CD4-positive, alpha-beta T cell (primary cell): Measurements from ENCODE around the gene TP53. TPM values are rescaled to one million over a fixed set of nuclear protein-coding genes. Genes with fewer than 3 reads are reported as not detected.

Experiments used
- ATAC-seq: fragments of 200-7000 bp; cut with Tn5 transposase; one replicate; pipeline ENCODE4 v1.10.0; 2022; ENCODE audit warnings: mild to moderate bottlenecking; ENCODE audit not compliant: poor library complexity
- CTCF ChIA-PET: fragments of 350-600 bp; sonication (Branson Sonifier 250); formaldehyde crosslinking; loops from one replicate; lab custom pipeline; 2021; ENCODE audit warnings: antibody characterized with exemption, inconsistent platforms; lab: Charles Lee
- POLR2A ChIA-PET: fragments of 350-600 bp; sonication (Branson Sonifier 250); formaldehyde crosslinking; loops from one replicate; lab custom pipeline; 2021; ENCODE audit warnings: antibody characterized with exemption, inconsistent platforms; lab: Charles Lee
- DNase-seq, 14 experiments: peaks; one replicate each; pipeline ENCODE4 v3.0.0-alpha.2; 2013 to 2020; ENCODE audit warnings: mixed read lengths in 2 of 14
- H3K27ac ChIP-seq, 2 donors: one replicate each; pipeline versions ENCODE4 v1.5.1 to v1.7.0; 2013; ENCODE audit warnings: low read length in 2 of 2, low read depth in 1 of 2, mild to moderate bottlenecking in 1 of 2
- H3K27me3 ChIP-seq, 2 experiments: 1 replicate in 1 of 2; 2 replicates in 1 of 2; pipeline versions ENCODE4 v1.6.1 to v1.7.0; 2013; ENCODE audit warnings: low read length in 2 of 2, control low read depth in 1 of 2, mild to moderate bottlenecking in 1 of 2, moderate library complexity in 1 of 2; ENCODE audit not compliant: insufficient read depth in 2 of 2, control insufficient read depth in 1 of 2
- H3K36me3 ChIP-seq: one replicate; pipeline ENCODE4 v1.6.1; 2013; ENCODE audit warnings: low read length, control low read depth; ENCODE audit not compliant: insufficient read depth
- H3K4me1 ChIP-seq: one replicate; pipeline ENCODE4 v1.6.1; 2013; ENCODE audit warnings: low read length, control low read depth; ENCODE audit not compliant: insufficient read depth
- H3K4me3 ChIP-seq: one replicate; pipeline ENCODE4 v1.5.1; 2013; ENCODE audit warnings: mild to moderate bottlenecking, low read length, moderate library complexity
- H3K9me3 ChIP-seq, 2 experiments: 1 replicate in 1 of 2; 2 replicates in 1 of 2; pipeline versions ENCODE4 v1.6.1 to v1.7.0; 2013; ENCODE audit warnings: low read length in 2 of 2, mild to moderate bottlenecking in 2 of 2, control low read depth in 1 of 2, moderate library complexity in 1 of 2; ENCODE audit not compliant: control insufficient read depth in 1 of 2, insufficient read depth in 1 of 2
- H3K27ac Mint-ChIP-seq: one replicate; pipeline ENCODE4 v1.8.0; 2020; ENCODE audit warnings: mixed read lengths
- H3K27me3 Mint-ChIP-seq: one replicate; pipeline ENCODE4 v1.8.0; 2021; ENCODE audit warnings: mixed read lengths
- H3K36me3 Mint-ChIP-seq: one replicate; pipeline ENCODE4 v1.8.0; 2021; ENCODE audit warnings: low read depth, mixed read lengths
- H3K4me1 Mint-ChIP-seq: one replicate; pipeline ENCODE4 v1.8.0; 2021; ENCODE audit warnings: low read depth, mixed read lengths
- H3K4me3 Mint-ChIP-seq: one replicate; pipeline ENCODE4 v1.8.0; 2020; ENCODE audit warnings: mild to moderate bottlenecking, mixed read lengths
- H3K9me3 Mint-ChIP-seq: one replicate; pipeline ENCODE4 v1.8.0; 2020; ENCODE audit warnings: mixed read lengths
- intact Hi-C, 2 experiments: fragments of 100-400 bp; cut with DNase I in 1 of 2; cut with micrococcal nuclease in 1 of 2; formaldehyde crosslinking; loops; one replicate each; pipeline versions ENCODE4 v1.15.1 to v1.9.0; 2023 to 2025; cut with DNase I, micrococcal nuclease
- total RNA-seq, 174 experiments: library from RNA in 2 of 174; stranded (reverse) in 2 of 174; gene quantifications; one replicate each; pipeline ENCODE4 v1.2.3 and lab custom pipeline; 2021 to 2026
- TF ChIP-seq, protein P1 (sequence below): fragments of 200-600 bp; IDR thresholded peaks from one replicate; pipeline ENCODE4 v1.8.0; 2022; ENCODE audit warnings: antibody characterized with exemption, mild to moderate bottlenecking

TP53 gene
- total RNA-seq, 2 experiments from 2014 or later = 25.8 to 26.0 TPM

- intact Hi-C loops = no loop called here
- H3K9me3 ChIP-seq = peaks cover 12 to 13% of the 10 kb centered on the region in 2 experiments
- peaks cover 10% of the 10 kb centered on the region for H3K4me1 Mint-ChIP-seq
- H3K9me3 Mint-ChIP-seq = no peaks in the 10 kb centered on the region
- H3K4me3 Mint-ChIP-seq = no peak overlapping the region
- H3K27ac Mint-ChIP-seq = no peak overlapping the region
- peaks cover 2% of the 10 kb centered on the region for H3K4me1 ChIP-seq
- no peak for ATAC-seq
- DNase-seq = no peak
- H3K36me3 ChIP-seq = peaks cover 61% of the 10 kb centered on the region
- CTCF ChIA-PET = no interaction called here
- no peaks in the 10 kb centered on the region for H3K27me3 Mint-ChIP-seq
- POLR2A ChIA-PET = interaction anchor here (0.7 to 6.5 kb wide), 2 partner anchors 12 to 91 kb away, joined by 3 to 47 read pairs; partner anchors contain the start of genes TP53 and WRAP53
- no peak overlapping the region for H3K27ac ChIP-seq
- TF ChIP-seq, protein P1, sequence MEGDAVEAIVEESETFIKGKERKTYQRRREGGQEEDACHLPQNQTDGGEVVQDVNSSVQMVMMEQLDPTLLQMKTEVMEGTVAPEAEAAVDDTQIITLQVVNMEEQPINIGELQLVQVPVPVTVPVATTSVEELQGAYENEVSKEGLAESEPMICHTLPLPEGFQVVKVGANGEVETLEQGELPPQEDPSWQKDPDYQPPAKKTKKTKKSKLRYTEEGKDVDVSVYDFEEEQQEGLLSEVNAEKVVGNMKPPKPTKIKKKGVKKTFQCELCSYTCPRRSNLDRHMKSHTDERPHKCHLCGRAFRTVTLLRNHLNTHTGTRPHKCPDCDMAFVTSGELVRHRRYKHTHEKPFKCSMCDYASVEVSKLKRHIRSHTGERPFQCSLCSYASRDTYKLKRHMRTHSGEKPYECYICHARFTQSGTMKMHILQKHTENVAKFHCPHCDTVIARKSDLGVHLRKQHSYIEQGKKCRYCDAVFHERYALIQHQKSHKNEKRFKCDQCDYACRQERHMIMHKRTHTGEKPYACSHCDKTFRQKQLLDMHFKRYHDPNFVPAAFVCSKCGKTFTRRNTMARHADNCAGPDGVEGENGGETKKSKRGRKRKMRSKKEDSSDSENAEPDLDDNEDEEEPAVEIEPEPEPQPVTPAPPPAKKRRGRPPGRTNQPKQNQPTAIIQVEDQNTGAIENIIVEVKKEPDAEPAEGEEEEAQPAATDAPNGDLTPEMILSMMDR = no peak
- peaks cover 68% of the 10 kb centered on the region for H3K36me3 Mint-ChIP-seq
- no peaks in the 10 kb centered on the region for H3K27me3 ChIP-seq
- H3K4me3 ChIP-seq = no peak overlapping the region
Observed at GRCh38 chr17:7674934-7675333, 12.4 kb downstream of the TP53 start.

DNA sequence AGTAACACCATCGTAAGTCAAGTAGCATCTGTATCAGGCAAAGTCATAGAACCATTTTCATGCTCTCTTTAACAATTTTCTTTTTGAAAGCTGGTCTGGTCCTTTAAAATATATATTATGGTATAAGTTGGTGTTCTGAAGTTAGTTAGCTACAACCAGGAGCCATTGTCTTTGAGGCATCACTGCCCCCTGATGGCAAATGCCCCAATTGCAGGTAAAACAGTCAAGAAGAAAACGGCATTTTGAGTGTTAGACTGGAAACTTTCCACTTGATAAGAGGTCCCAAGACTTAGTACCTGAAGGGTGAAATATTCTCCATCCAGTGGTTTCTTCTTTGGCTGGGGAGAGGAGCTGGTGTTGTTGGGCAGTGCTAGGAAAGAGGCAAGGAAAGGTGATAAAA is 14.1 kb downstream of the TP53 start:
- POLR2A ChIA-PET = interaction anchor here (1.5 to 6.5 kb wide), 3 partner anchors 13 to 32 kb away, joined by 3 to 47 read pairs (median 4); partner anchors contain the start of genes TP53 and WRAP53
- no peak overlapping the region for H3K27ac Mint-ChIP-seq
- CTCF ChIA-PET = interaction anchor here (2.0 kb wide), 1 partner anchor 13 kb away, joined by 4 read pairs; no protein-coding TSS in a partner anchor
- no peak overlapping the region for H3K4me3 Mint-ChIP-seq
- intact Hi-C loops = no loop called here
- DNase-seq (peak in 8 of 14 experiments; percentile 8 to 44 (median 19)), ATAC-seq (no peak)
- H3K27ac ChIP-seq = no peak overlapping the region
- TF ChIP-seq, protein P1 = peak; percentile 50
- H3K4me1 Mint-ChIP-seq = peaks cover 7% of the 10 kb centered on the region
- peaks cover 72% of the 10 kb centered on the region for H3K36me3 ChIP-seq
- no peaks in the 10 kb centered on the region for H3K9me3 Mint-ChIP-seq
- H3K36me3 Mint-ChIP-seq = peaks cover 82% of the 10 kb centered on the region
- no peaks in the 10 kb centered on the region for H3K27me3 ChIP-seq
- H3K9me3 ChIP-seq = peaks cover 12 to 13% of the 10 kb centered on the region in 2 experiments
- no peaks in the 10 kb centered on the region for H3K27me3 Mint-ChIP-seq
- no peak overlapping the region for H3K4me3 ChIP-seq
- H3K4me1 ChIP-seq = no peaks in the 10 kb centered on the region

- ChIA-PET POLR2A (interaction anchor here (2.5 kb wide), 1 partner anchor 18 kb away, joined by 12 read pairs; the partner anchor contains the start of gene TP53), CTCF (interaction anchor here (0.6 kb wide), 1 partner anchor 438 kb away, joined by 5 read pairs; no protein-coding TSS in a partner anchor)
- H3K4me1 ChIP-seq = no peaks in the 10 kb centered on the region
- H3K27ac ChIP-seq = no peak overlapping the region
- intact Hi-C loops = no loop called here
- TF ChIP-seq, protein P1 = no peak
- H3K9me3 ChIP-seq = peaks cover 2 to 7% of the 10 kb centered on the region in 2 experiments
- Mint-ChIP-seq H3K36me3 (peaks cover 60% of the 10 kb centered on the region), H3K9me3 (no peaks in the 10 kb centered on the region), H3K27ac (no peak overlapping the region), H3K4me1 (no peaks in the 10 kb centered on the region), H3K27me3 (no peaks in the 10 kb centered on the region), H3K4me3 (no peak overlapping the region)
- no peak for ATAC-seq
- no peaks in the 10 kb centered on the region for H3K27me3 ChIP-seq
- peaks cover 66% of the 10 kb centered on the region for H3K36me3 ChIP-seq
- H3K4me3 ChIP-seq = no peak overlapping the region
- DNase-seq = no peak
Observed at GRCh38 chr17:7668482-7668881, 18.8 kb downstream of the TP53 start.
